Measurements from ENCODE around the gene IL20RB. TPM values are rescaled to one million over a fixed set of nuclear protein-coding genes. Genes with fewer than 3 reads are reported as not detected.

IL20RB gene
- polyA plus RNA-seq, 1 donor (not counting 4 experiments of a cell fraction or from before 2014, with no cell fraction given), result 239 TPM

- Histone ChIP-seq H4K20me1 (ENCODE audit: control insufficient read depth, extremely low read depth, insufficient read depth, low read length) (peaks cover 3% of the 10 kb centered on the region), H3K36me3 (ENCODE audit: control insufficient read depth in 2 of 2, extremely low read depth in 1 of 2, insufficient read depth in 2 of 2, low read length in 2 of 2) (peaks cover 0 to 7% of the 10 kb centered on the region in 2 experiments), H3K27me3 (ENCODE audit: control insufficient read depth, extremely low read depth, insufficient read depth, low read length) (no peaks in the 10 kb centered on the region), H2AFZ (ENCODE audit: control insufficient read depth, low read length) (no peak overlapping the region), H3K4me2 (ENCODE audit: control insufficient read depth, extremely low read depth, insufficient read depth, low read depth, low read length) (no peak overlapping the region), H3K27ac (ENCODE audit: control insufficient read depth, insufficient read depth, low read length) (no peak overlapping the region), H3K79me2 (ENCODE audit: control insufficient read depth, insufficient read depth, low read length) (peaks cover 39% of the 10 kb centered on the region), H3K9me3 (ENCODE audit: control insufficient read depth, low read depth, low read length) (no peaks in the 10 kb centered on the region), H3K4me3 (ENCODE audit: control insufficient read depth in 2 of 3, extremely low read depth in 1 of 3, insufficient read depth in 2 of 3, low read depth in 1 of 3, low read length in 3 of 3) (no peak overlapping the region), H3K4me1 (ENCODE audit: control insufficient read depth, extremely low read depth, insufficient read depth, low read length) (peaks cover 11% of the 10 kb centered on the region), H3K9me1 (ENCODE audit: control insufficient read depth, extremely low read depth, insufficient read depth, low read length) (no peaks in the 10 kb centered on the region), H3K9ac (ENCODE audit: control insufficient read depth, extremely low read depth, insufficient read depth, low read length) (no peak overlapping the region)
- DNase-seq (ENCODE audit: low read depth, low spot score), result no peak
- dilution Hi-C loops (cut with MboI; ENCODE audit: extremely low pct_ligation_motif_present, low sequenced_read_pairs), result no loop called here
- TF ChIP-seq EZH2 (IDR thresholded peaks at IDR 0.05; ENCODE audit: low read length) (no peak), CTCF (optimal IDR thresholded peaks at IDR 0.05 in 1 of 3, IDR thresholded peaks at IDR 0.05 in 1 of 3, conservative IDR thresholded peaks at IDR 0.05 in 1 of 3; ENCODE audit: extremely low read depth in 1 of 3, insufficient read depth in 2 of 3, low read length in 3 of 3) (no peak)
- no peak for FAIRE-seq
Observed at GRCh38 chr3:136943436-136943835, 14.3 kb upstream of the IL20RB start.

DNA sequence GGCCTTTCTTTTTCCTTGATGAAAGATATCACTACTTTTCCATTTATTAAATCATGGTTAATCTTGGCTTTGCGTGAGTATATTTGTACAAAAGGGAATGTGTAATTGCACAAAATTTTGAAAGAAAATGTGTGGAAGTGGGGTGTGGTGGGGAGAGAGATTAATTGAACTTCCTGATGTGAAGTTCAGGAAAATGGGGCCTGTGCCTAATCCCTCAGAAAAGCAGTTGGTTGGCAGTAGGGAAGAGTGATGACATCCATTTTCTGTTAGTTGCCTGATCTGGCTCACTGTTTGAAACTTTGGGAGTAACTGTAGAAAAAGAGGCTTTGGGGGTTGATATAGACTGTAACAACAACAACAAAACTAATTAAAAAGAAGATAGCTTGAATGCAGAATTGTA, 10.8 kb upstream of the IL20RB start:
- no peak overlapping the region for H3K9ac ChIP-seq (ENCODE audit: control insufficient read depth, extremely low read depth, insufficient read depth, low read length)
- H3K36me3 ChIP-seq (ENCODE audit: control insufficient read depth in 2 of 2, extremely low read depth in 1 of 2, insufficient read depth in 2 of 2, low read length in 2 of 2), result peaks cover 0 to 7% of the 10 kb centered on the region in 2 experiments
- H3K9me1 ChIP-seq (ENCODE audit: control insufficient read depth, extremely low read depth, insufficient read depth, low read length), result no peaks in the 10 kb centered on the region
- H3K4me3 ChIP-seq (ENCODE audit: control insufficient read depth in 2 of 3, extremely low read depth in 1 of 3, insufficient read depth in 2 of 3, low read depth in 1 of 3, low read length in 3 of 3), result no peak overlapping the region
- no peak overlapping the region for H3K4me2 ChIP-seq (ENCODE audit: control insufficient read depth, extremely low read depth, insufficient read depth, low read depth, low read length)
- TF ChIP-seq EZH2 (IDR thresholded peaks at IDR 0.05; ENCODE audit: low read length) (no peak), CTCF (optimal IDR thresholded peaks at IDR 0.05 in 1 of 3, IDR thresholded peaks at IDR 0.05 in 1 of 3, conservative IDR thresholded peaks at IDR 0.05 in 1 of 3; ENCODE audit: extremely low read depth in 1 of 3, insufficient read depth in 2 of 3, low read length in 3 of 3) (no peak)
- no peaks in the 10 kb centered on the region for H3K27me3 ChIP-seq (ENCODE audit: control insufficient read depth, extremely low read depth, insufficient read depth, low read length)
- DNase-seq (ENCODE audit: low read depth, low spot score) (no peak), FAIRE-seq (no peak)
- H3K4me1 ChIP-seq (ENCODE audit: control insufficient read depth, extremely low read depth, insufficient read depth, low read length), result peaks cover 13% of the 10 kb centered on the region
- H2AFZ ChIP-seq (ENCODE audit: control insufficient read depth, low read length), result no peak overlapping the region
- peaks cover 13% of the 10 kb centered on the region for H3K79me2 ChIP-seq (ENCODE audit: control insufficient read depth, insufficient read depth, low read length)
- H4K20me1 ChIP-seq (ENCODE audit: control insufficient read depth, extremely low read depth, insufficient read depth, low read length), result peaks cover 3% of the 10 kb centered on the region
- H3K27ac ChIP-seq (ENCODE audit: control insufficient read depth, insufficient read depth, low read length), result no peak overlapping the region
- H3K9me3 ChIP-seq (ENCODE audit: control insufficient read depth, low read depth, low read length), result no peaks in the 10 kb centered on the region
- dilution Hi-C loops (cut with MboI; ENCODE audit: extremely low pct_ligation_motif_present, low sequenced_read_pairs), result no loop called here

All from keratinocyte (primary cell).